ENCODE measurements around the gene FANCI.
"Not testable (repeated sequence)": the region's sequence is repeated elsewhere in the genome, so short reads cannot be mapped to it uniquely, and the experiment has no call there.

FANCI gene

GRCh38 chr15:89226359-89227221 lies 17.2 kb upstream of the FANCI start:
- DNase-seq, result no peak

GRCh38 chr15:89227425-89227824 lies 16.4 kb upstream of the FANCI start:
- no peak for DNase-seq

- no peak for DNase-seq
Measured at GRCh38 chr15:89230277-89230676, 13.5 kb upstream of the FANCI start.

- no peak for DNase-seq
Measured at GRCh38 chr15:89231832-89232231, 11.9 kb upstream of the FANCI start.

GRCh38 chr15:89239883-89240810 lies 3.6 kb upstream of the FANCI start:
- DNase-seq, result not testable (repeated sequence)

- no peak for DNase-seq
Measured at GRCh38 chr15:89243046-89243690, 611 bp upstream of the FANCI start.

- DNase-seq, result no peak
Measured at GRCh38 chr15:89244574-89244903, 760 bp downstream of the FANCI start.

GRCh38 chr15:89247446-89247845 lies 3.7 kb downstream of the FANCI start:
- DNase-seq, result no peak

GRCh38 chr15:89248584-89248983 lies 4.8 kb downstream of the FANCI start:
- DNase-seq, result no peak

GRCh38 chr15:89250142-89250541 lies 6.4 kb downstream of the FANCI start:
- not testable (repeated sequence) for DNase-seq

GRCh38 chr15:89277281-89277680 lies 33.5 kb downstream of the FANCI start:
- DNase-seq, result not testable (repeated sequence)

GRCh38 chr15:89278307-89278706 lies 34.5 kb downstream of the FANCI start:
- no peak for DNase-seq

- no peak for DNase-seq
Measured at GRCh38 chr15:89282631-89283030, 38.9 kb downstream of the FANCI start.

- no peak for DNase-seq
Measured at GRCh38 chr15:89283201-89283600, 39.4 kb downstream of the FANCI start.

GRCh38 chr15:89291934-89292438 lies 48.2 kb downstream of the FANCI start:
- no peak for DNase-seq

GRCh38 chr15:89293012-89293411 lies 49.2 kb downstream of the FANCI start:
- DNase-seq, result no peak

GRCh38 chr15:89299896-89300295 lies 56.1 kb downstream of the FANCI start:
- no peak for DNase-seq

- DNase-seq, result no peak
Measured at GRCh38 chr15:89301304-89302089, 57.7 kb downstream of the FANCI start.

- no peak for DNase-seq
Measured at GRCh38 chr15:89303986-89304385, 60.2 kb downstream of the FANCI start.

- DNase-seq, result no peak
Measured at GRCh38 chr15:89305395-89305794, 61.6 kb downstream of the FANCI start.

GRCh38 chr15:89307046-89307587 lies 63.3 kb downstream of the FANCI start:
- DNase-seq, result no peak

- no peak for DNase-seq
Measured at GRCh38 chr15:89307791-89308190, 64.0 kb downstream of the FANCI start.
